GM18526 (cell line): Measurements from ENCODE around the gene TRPT1.
A peak's percentile ranks its signal among the peaks of the same experiment; 100 is the strongest.

Experiments
- POLR2A ChIP-seq: IDR thresholded peaks from 3 replicates; pipeline ENCODE4 v1.6.1; 2011; ENCODE audit not compliant: insufficient read length; ENCODE audit errors: extremely low read depth

The TRPT1 gene

GRCh38 chr11:64230171-64230984, 4.4 kb upstream of the TRPT1 start, which contains the start of gene DNAJC4:
Gene DNAJC4 (plus strand): TSS chr11:64230548. CDS start chr11:64230855, 307 bp downstream.
- TF ChIP-seq POLR2A, result peak; percentile 52

- TF ChIP-seq POLR2A, result no peak
These were observed 3.8 kb upstream of the TRPT1 start for GRCh38 chr11:64229744-64230170.

GRCh38 chr11:64229090-64229743, 3.2 kb upstream of the TRPT1 start:
- TF ChIP-seq POLR2A, result no peak

- TF ChIP-seq POLR2A, result no peak
These were observed 1.5 kb upstream of the TRPT1 start for GRCh38 chr11:64227405-64227956.

GRCh38 chr11:64226507-64227051, 593 bp upstream of the TRPT1 start:
- TF ChIP-seq POLR2A, result no peak

GRCh38 chr11:64224891-64225607, 937 bp downstream of the TRPT1 start:
- TF ChIP-seq POLR2A, result no peak

- TF ChIP-seq POLR2A, result peak; percentile 24
These were observed 1.7 kb downstream of the TRPT1 start for GRCh38 chr11:64224151-64224890.

GRCh38 chr11:64223001-64223651, 2.9 kb downstream of the TRPT1 start:
- TF ChIP-seq POLR2A, result no peak

- TF ChIP-seq POLR2A, result no peak
These were observed 3.4 kb downstream of the TRPT1 start for GRCh38 chr11:64222651-64223000.

- TF ChIP-seq POLR2A, result peak; percentile 3
These were observed 5.2 kb downstream of the TRPT1 start for GRCh38 chr11:64220798-64221197.

GRCh38 chr11:64220271-64220670, 5.7 kb downstream of the TRPT1 start:
- TF ChIP-seq POLR2A, result peak; percentile 5

GRCh38 chr11:64219755-64220154, 6.2 kb downstream of the TRPT1 start:
- TF ChIP-seq POLR2A, result no peak

GRCh38 chr11:64219354-64219684, 6.7 kb downstream of the TRPT1 start:
- TF ChIP-seq POLR2A, result no peak

GRCh38 chr11:64218628-64219353, 7.2 kb downstream of the TRPT1 start:
- TF ChIP-seq POLR2A, result no peak

- no peak for TF ChIP-seq POLR2A
These were observed 9.1 kb downstream of the TRPT1 start for GRCh38 chr11:64216879-64217278.
